HG02678 (cell line): ENCODE data around the gene SMC4.

ENCODE experiments used
- ATAC-seq: cut with Tn5 transposase; IDR thresholded peaks from one replicate; pipeline ENCODE4 v1.9.1; 2021; ENCODE audit warnings: mild to moderate bottlenecking, moderate library complexity; ENCODE audit not compliant: unreplicated experiment

Gene SMC4

DNA sequence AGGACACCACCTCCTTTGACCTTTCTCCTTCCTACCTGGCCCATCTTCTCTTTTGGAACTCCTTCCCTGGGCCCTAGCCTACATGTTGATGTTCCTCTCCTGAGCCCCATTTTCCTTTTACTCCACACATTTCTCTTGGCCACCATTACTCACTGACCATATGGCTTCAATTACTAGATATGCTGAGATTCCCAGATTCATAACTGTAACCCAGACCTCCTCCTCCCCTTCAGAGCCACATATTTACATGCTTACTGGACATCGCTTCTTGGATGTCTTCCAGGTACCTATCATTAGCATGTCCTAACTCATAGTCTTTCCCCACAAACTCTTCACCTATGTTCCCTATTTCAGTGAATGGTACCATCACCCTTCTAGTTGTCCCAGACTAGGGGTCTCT lies 74.5 kb downstream of the SMC4 start:
- no peak for ATAC-seq

DNA sequence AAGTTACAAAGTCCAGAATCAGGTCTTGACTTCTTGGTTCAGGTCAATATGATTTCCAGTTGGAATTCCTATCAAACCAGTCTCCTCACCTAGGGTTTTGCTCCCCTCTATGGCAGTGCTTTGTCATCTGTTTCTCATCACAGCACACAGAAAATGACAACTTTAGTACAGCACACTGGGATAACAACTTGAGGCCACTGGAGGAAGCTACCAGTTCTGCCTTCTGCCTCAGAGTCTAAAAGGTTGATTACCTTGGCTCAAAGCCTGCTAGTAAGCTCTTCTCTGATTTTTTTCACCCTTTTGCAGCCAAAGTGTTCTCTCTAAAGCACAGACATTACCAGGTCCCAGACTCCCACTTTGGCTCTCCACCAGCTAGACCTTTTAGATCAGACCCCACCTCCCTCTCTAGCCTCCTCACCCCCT lies 75.0 kb downstream of the SMC4 start:
- ATAC-seq, result no peak

- no peak for ATAC-seq
These were observed 75.7 kb downstream of the SMC4 start for GRCh38 chr3:160475153-160475552.

GRCh38 chr3:160475884-160476283 lies 76.4 kb downstream of the SMC4 start:
- no peak for ATAC-seq

DNA sequence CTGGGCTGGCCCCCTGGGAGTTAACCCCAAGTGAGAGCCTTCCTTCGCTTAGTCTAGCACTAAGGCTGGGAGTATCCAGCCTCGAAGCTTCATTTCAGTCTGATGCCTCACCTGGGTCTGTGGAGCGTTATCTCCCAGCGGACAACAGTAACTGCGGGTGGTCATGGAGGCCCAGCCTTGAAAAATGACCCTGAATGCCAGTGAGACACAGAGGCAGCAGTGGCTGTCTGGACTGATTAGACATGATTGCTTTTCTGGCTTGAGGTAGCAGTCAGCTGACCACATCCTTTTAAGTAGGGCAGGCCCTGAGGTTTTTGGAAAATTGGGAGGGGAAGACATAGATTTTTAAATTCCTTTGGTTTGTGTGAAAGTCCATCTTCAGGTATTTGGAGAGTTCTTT lies 78.3 kb downstream of the SMC4 start:
- no peak for ATAC-seq

- ATAC-seq, result no peak
These were observed 78.9 kb downstream of the SMC4 start for GRCh38 chr3:160478338-160478737.

DNA sequence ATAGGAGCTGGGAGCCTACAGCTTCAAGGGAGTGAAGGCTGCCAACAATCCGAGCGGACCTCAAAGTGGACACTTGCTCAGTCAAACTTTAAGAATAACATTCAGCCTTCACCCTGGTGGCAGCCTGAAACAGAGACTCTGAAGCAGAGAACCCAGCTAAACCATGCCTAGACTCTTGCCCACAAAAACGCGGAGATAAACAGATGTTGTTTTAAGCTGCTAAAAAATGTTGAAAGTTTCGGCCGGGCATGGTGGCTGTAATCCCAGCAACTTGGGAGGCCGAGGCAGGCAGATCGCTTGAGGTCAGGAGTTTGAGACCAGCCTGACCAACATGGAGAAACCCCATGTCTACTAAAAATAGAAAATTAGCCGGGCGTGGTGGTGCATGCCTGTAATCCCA lies 79.9 kb downstream of the SMC4 start:
- ATAC-seq, result no peak

DNA sequence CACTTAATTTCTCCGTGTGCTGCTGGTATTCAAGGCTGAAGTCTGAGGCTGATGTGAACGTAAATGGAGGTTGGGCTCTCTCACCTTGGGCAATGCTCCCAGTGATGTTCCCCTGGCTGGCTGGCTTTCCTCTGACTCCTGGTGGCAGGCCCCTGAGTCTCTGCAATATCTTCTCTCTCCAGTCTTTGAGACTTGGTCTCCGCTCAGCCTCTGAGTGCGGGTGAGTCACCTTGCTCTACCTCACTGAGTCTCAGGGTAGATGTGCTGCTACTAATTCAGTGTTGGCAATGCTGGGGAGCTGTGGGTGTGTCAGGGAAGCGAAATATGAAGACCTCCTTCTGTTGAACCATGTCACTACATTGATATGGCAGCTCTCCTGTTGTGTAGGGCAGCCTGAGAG lies 81.5 kb downstream of the SMC4 start:
- no peak for ATAC-seq

GRCh38 chr3:160481856-160482255 lies 82.4 kb downstream of the SMC4 start:
- no peak for ATAC-seq

DNA sequence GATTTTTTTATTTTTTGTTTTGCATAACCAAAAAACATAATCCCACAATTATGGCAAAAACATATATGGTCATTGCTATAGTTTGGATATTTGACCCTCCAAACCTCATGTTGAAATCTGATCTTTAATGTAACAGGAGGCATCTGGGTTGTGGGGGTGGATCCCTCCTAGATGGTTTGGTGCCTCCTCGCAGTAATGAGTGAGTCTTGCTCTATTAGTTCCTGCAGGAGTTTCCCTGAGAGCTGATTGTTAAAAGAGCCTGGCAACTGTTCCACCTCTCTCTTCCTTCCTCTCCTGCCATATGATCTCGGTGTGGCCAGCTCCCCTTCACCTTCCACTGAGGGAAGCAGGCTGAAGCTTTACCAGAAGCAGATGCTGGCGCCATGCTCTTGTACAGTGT lies 83.3 kb downstream of the SMC4 start:
- ATAC-seq, result no peak
